Activated T-helper 2 cell treated with anti-CD3 and anti-CD28 coated beads, Interferon-gamma antibody, Interleukin-2, Interleukin-4, amounts not matched to agents 10 μg/mL and 5 μg/mL and 100 μg/mL, durations not matched to agents 14 hours and 24 hours and 36 hours (primary cell): ENCODE data around the gene NELFA. TPM values are rescaled to one million over a fixed set of nuclear protein-coding genes. Genes with fewer than 3 reads are reported as not detected.

Experiments
- DNase-seq: peaks from one replicate; pipeline ENCODE4 v3.0.0; 2021; ENCODE audit warnings: low spot score
- H3K27ac Mint-ChIP-seq: one replicate; pipeline ENCODE4 v1.8.0; 2021; ENCODE audit warnings: mixed read lengths
- H3K27me3 Mint-ChIP-seq: one replicate; pipeline ENCODE4 v1.8.0; 2021; ENCODE audit warnings: low read depth, mixed read lengths
- H3K36me3 Mint-ChIP-seq: one replicate; pipeline ENCODE4 v1.8.0; 2021; ENCODE audit warnings: low read depth, mixed read lengths
- H3K4me1 Mint-ChIP-seq: one replicate; pipeline ENCODE4 v1.8.0; 2021; ENCODE audit warnings: low read depth, mixed read lengths
- H3K4me3 Mint-ChIP-seq: one replicate; pipeline ENCODE4 v1.8.0; 2021; ENCODE audit warnings: low read depth, mild to moderate bottlenecking, moderate library complexity, mixed read lengths
- H3K9me3 Mint-ChIP-seq: one replicate; pipeline ENCODE4 v1.8.0; 2021; ENCODE audit warnings: mixed read lengths
- intact Hi-C: fragments of 100-400 bp; cut with micrococcal nuclease; formaldehyde crosslinking; loops from one replicate; pipeline ENCODE4 v1.15.1; 2023
- total RNA-seq: library from RNA; stranded (reverse); gene quantifications from 2 replicates; pipeline ENCODE4 v1.2.3, GENCODE V29; 2022

The NELFA gene
- total RNA-seq: 48.3 and 49.4 TPM in 2 replicates

DNA sequence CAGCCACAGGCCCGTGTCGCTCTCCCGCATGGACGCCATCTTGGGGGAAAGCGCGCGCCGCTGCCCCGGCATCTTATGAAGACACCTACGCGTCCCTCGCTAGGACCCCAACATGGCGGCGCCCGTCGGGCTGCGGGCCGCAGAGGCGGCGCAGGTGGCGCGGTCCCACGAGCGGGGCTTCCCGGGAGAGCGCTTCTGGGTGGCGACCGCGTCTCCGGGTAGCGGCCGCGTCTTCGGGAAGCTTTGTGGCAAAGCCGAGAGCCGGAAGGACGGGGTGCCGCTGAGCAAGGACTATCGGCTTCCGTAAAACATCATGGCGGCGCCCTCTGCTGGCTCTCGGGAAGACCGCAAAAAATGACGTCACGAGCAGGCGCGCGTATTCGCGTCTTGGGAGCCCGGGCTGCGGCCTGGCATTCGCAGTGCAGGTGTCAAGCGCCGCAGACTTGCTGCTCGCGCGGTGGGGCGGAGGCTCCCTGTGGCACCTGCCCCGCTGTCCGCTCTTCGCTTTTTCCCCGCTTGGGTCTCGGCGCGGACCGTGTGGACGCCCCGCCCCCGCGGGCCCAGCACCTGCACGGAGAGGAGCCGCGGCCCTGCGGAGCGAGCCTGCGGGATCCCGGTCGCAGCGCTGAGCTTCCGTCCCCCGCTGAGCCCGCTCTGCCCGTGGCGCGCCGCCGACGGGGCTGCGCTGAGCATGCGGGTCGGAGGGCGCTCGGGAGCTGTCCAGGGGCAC, at the start of gene NELFA:
Gene NELFA (minus strand): TSS at position 54 of the 730 bp plus-strand sequence. CDS start 15 bp downstream, at position 39.
- H3K27me3 Mint-ChIP-seq: peaks cover 6% of the 10 kb centered on the region
- peaks cover 32% of the 10 kb centered on the region for H3K36me3 Mint-ChIP-seq
- peak within 1 kb of the TSS; percentile 90 for H3K4me3 Mint-ChIP-seq
- peak; percentile 92 for DNase-seq
- H3K4me1 Mint-ChIP-seq: peaks cover 29% of the 10 kb centered on the region
- intact Hi-C loops: loop anchor here (1.0 to 10.0 kb wide), 3 partner anchors 32 to 456 kb away; partner anchors contain the start of genes CFAP99, RNF4 and ZFYVE28
- H3K9me3 Mint-ChIP-seq: no peaks in the 10 kb centered on the region
- H3K27ac Mint-ChIP-seq: peak within 1 kb of the TSS; percentile 86

DNA sequence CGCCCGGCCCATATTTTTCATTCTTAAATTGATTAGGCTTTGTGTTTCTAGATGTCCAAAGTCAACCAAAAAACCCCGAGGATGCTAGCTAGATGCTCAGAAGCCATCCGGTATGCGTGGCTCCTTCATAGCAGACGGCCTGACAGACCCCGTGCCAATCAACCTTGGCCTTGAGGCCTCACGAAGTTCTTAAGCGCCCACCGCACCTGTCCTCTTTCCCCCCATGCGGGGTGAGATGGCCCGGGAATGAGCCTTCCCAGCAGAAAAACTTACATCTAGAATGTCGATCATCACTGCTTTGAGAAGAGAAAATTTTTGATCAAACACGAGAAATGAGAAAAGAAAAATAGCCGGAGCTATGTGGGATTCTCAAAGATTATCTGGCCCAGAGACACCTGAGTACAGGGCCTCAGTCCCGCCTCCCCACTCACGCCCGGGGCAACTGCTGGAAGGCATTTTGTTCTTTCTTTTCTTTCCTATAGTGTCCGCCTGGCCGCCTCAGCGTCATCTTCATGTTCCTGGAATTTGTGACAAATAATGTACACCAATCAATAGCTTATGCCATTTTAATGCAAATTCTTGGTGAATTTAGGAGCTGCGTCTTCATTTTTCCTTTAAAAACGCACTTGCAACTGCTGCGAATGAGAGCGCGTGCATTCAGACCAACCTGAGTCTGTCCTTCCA, 48.8 kb upstream of the NELFA start:
- Mint-ChIP-seq H3K4me1 (no peaks in the 10 kb centered on the region), H3K9me3 (no peaks in the 10 kb centered on the region), H3K4me3 (peak overlapping the region; percentile 37), H3K27me3 (peaks cover 27% of the 10 kb centered on the region), H3K27ac (no peak overlapping the region), H3K36me3 (no peaks in the 10 kb centered on the region)
- DNase-seq: no peak
- intact Hi-C loops: no loop called here

DNA sequence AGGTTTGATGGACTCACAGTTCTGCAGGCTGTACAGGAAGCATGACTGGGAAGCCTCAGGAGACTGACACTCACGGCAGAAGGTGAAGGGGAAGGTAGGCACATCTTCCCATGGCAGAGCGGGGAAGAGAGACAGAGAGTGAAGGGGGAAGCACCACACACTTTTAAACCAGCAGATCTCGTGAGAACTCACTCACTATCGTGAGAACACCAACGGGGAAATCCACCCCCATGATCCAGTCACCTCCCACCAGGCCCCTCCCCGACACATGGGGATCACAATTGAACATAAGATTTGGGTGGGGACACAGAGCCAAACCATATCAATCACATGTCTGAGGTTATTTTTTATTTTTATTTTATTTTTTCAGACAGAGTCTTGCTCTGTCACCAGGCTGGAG, 45.4 kb upstream of the NELFA start:
- intact Hi-C loops: no loop called here
- no peak for DNase-seq
- no peaks in the 10 kb centered on the region for H3K36me3 Mint-ChIP-seq
- H3K9me3 Mint-ChIP-seq: no peaks in the 10 kb centered on the region
- no peak overlapping the region for H3K27ac Mint-ChIP-seq
- peaks cover 39% of the 10 kb centered on the region for H3K27me3 Mint-ChIP-seq
- no peak overlapping the region for H3K4me3 Mint-ChIP-seq
- no peaks in the 10 kb centered on the region for H3K4me1 Mint-ChIP-seq

DNA sequence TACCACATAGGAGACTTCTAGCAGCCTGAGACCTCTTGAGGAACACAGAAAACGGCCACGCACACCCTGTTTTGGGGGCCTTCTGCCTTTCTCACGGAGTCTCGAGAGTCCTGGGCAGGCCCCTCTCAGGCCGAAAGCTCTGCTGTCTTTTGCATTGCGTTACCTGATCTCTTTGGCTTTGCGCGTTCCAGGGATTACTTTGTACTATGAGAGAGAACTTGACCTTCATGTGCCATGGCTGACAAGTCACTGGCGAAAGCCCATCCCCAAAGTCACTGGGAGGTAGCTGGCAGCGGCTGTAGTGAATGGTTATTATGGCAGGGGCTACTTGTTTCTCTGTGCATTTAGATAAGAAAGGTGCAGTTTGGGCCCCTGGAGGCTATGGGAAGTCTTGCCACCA, 42.3 kb upstream of the NELFA start:
- H3K27ac Mint-ChIP-seq: no peak overlapping the region
- no peaks in the 10 kb centered on the region for H3K4me1 Mint-ChIP-seq
- no peak overlapping the region for H3K4me3 Mint-ChIP-seq
- no peaks in the 10 kb centered on the region for H3K9me3 Mint-ChIP-seq
- no peak for DNase-seq
- intact Hi-C loops: no loop called here
- H3K36me3 Mint-ChIP-seq: no peaks in the 10 kb centered on the region
- peaks cover 25% of the 10 kb centered on the region for H3K27me3 Mint-ChIP-seq

DNA sequence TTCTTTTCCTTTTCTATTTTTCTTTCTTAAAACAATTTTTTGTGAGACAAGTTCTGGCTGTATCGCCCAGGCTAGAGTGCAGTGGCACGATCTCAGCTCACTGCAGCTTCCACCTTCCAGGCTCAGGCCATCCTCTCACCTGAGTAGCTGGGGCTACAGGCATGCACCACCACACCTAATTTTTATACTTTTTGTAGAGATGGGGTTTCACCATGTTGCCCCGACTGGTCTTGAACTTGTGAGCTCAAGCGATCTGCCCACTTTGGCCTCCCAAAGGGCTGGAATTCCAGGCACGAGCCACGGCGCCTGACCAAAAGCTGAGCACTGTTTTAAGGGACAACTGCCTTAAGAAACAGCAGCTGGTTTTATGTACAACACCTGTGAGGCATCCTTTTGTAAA, 41.0 kb upstream of the NELFA start:
- Mint-ChIP-seq H3K9me3 (no peaks in the 10 kb centered on the region), H3K27me3 (peaks cover 26% of the 10 kb centered on the region), H3K36me3 (no peaks in the 10 kb centered on the region), H3K27ac (no peak overlapping the region), H3K4me1 (no peaks in the 10 kb centered on the region), H3K4me3 (no peak overlapping the region)
- intact Hi-C loops: no loop called here
- no peak for DNase-seq

DNA sequence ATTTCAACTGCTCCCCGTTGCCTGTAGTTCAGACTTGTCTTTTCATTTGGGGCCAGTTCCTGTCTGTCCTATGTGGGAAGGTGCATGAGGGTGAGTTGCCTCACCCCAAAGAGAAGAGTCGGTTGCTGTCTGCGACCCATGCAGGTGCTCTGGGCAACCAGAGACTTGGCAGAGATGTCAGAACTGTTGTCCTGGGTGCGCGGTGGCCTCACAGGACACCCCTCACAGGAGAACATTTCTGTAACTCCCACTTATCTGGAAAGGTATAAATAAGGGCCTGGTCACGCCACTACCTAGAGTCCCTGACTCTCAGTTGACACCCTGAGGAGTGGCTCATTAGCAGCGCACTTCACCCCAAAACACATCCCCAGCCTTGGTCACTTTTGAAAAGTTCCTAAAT, 40.6 kb upstream of the NELFA start:
- Mint-ChIP-seq H3K27me3 (peaks cover 26% of the 10 kb centered on the region), H3K27ac (no peak overlapping the region), H3K36me3 (no peaks in the 10 kb centered on the region), H3K4me3 (no peak overlapping the region), H3K9me3 (no peaks in the 10 kb centered on the region), H3K4me1 (no peaks in the 10 kb centered on the region)
- intact Hi-C loops: no loop called here
- no peak for DNase-seq

DNA sequence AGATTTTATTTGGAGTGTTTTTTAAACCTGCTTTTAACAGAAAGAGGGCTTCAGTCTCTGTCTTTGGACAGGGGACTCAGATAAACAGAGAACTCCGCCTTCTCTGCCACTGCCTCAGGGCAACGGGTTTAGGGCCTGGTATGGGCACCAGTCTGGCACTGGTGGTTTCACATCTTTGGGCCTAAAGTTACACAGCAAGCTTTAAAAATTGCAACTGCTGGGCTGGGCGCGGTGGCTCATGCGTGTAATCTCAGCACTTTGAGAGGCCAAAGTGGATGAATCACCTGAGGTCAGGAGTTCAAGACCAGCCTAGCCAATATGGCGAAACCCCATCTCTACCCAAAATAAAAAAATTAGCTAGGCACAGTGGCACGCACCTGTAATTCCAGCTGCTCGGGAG, 40.1 kb upstream of the NELFA start:
- no peak overlapping the region for H3K27ac Mint-ChIP-seq
- no peaks in the 10 kb centered on the region for H3K4me1 Mint-ChIP-seq
- no peak overlapping the region for H3K4me3 Mint-ChIP-seq
- intact Hi-C loops: no loop called here
- H3K36me3 Mint-ChIP-seq: no peaks in the 10 kb centered on the region
- H3K27me3 Mint-ChIP-seq: peaks cover 23% of the 10 kb centered on the region
- no peak for DNase-seq
- no peaks in the 10 kb centered on the region for H3K9me3 Mint-ChIP-seq

DNA sequence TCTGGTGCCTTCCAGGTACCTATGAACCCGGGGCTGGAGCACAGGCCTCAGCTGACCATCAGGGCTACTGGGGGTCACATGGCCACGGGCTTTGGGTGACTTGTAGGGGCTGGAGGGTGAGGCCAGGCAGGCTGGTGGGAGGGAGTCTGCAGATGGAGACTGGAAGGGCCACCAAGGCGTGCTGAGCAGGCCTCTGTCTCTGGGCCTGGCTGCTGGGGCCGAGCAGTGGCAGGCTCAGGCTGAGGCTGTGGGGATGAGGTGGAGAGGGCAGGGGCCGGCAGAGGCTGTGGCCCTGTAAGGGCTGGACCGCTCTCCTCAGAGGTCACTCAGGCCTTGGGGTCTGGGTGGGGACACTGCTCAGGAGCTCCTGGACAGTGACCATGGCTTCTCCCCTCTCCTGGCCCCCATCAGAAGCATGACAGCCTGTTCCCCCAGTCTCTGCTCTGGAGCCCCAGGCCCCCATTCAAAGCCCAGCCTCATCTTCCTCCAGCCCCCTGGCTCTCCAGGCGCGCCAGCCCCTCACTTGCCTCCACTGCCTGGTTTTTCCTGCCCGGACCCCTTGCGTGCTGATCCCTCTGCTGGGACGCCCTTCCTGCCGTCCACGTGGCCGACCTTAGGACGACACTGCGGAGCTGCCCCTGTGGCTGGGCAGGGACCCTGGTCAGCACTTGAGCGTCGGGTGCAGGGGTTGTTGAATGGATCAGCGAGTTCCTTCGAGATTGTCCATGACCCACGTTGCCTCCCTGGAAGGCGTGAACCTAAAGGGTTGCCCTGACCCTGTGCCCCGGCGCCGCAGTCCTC, 39.2 kb upstream of the NELFA start:
- peaks cover 23% of the 10 kb centered on the region for H3K27me3 Mint-ChIP-seq
- no peaks in the 10 kb centered on the region for H3K9me3 Mint-ChIP-seq
- no peak overlapping the region for H3K4me3 Mint-ChIP-seq
- H3K4me1 Mint-ChIP-seq: no peaks in the 10 kb centered on the region
- intact Hi-C loops: no loop called here
- no peak for DNase-seq
- H3K36me3 Mint-ChIP-seq: no peaks in the 10 kb centered on the region
- no peak overlapping the region for H3K27ac Mint-ChIP-seq

DNA sequence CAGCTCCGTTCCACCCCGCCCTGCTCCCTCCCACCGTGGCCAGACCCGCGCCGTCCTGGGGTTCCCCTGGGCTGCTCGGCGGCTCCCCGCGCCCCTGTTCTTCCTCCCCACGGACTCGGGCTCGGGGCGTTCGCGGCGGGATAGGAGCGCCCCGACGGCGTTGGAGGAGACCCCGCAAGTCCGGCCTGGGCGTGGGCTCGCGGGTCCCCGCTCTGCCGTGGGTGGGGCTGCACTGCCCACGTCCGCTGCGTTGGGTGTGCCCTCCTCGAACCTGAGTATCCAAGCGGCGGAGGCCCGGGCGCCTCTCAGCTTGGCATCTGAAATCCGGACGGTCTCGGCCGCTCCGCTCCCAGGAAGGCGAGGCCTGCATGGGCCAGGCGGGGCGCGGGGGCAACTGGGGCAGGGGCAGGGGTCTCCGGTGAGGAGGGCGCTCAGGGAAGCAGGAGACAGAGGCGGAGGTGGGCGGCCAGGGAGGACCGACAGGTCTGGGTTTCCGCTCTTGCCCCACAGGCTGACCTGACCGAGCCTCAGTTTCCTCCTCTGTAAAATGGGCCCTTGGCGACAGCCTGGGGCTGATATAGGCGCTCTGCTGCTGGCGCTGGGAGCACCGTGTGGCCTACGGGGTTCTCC, 38.4 kb upstream of the NELFA start:
- intact Hi-C loops: no loop called here
- Mint-ChIP-seq H3K4me1 (no peaks in the 10 kb centered on the region), H3K36me3 (no peaks in the 10 kb centered on the region), H3K27me3 (peaks cover 19% of the 10 kb centered on the region), H3K27ac (no peak overlapping the region), H3K9me3 (no peaks in the 10 kb centered on the region), H3K4me3 (no peak overlapping the region)
- no peak for DNase-seq

DNA sequence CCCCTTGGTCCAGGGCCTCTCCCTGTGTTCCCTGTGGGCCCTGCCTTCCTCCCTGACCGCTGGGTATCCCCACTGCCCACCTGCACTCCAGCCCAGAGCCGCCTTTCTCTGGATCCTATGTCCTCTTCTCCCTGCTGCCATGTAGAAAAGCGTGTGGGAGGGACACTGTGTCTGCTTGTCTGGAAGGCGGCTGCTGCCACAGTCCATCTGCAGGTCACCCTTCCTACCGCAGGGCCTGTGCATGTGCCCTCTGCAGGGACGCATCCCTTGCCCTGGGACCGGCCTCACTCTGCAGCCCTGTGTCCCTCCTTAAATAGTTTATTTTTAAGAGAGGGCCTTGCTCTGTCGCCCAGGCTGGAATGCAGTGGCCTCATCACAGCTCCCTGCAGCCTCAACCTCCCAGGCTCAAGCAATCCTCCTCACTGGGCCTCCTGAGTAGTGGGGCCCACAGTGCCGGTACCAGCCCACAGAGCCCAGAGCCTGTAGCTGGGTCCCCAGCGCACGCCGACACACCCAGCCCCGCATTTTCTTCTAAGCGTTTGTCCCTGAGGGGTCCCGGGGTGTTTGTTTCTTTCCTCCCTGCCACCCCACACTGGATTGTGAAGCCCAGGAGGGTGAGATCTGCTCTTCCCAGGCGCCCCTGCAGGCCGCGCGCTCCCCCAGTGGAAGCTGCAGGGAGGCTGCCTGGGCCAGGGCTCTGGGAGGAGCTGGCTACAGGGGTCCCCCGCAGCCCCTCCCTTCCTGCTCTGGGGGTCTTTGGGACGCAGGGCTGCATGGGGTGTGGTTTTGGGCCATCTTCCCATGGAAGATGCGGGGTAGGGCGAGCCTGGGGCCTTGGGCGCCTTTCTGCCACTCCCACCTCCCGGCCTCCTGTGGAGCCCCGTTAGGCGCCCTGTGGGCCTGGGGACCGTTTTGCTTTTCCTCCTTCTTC, 37.5 kb upstream of the NELFA start:
- H3K36me3 Mint-ChIP-seq: no peaks in the 10 kb centered on the region
- no peaks in the 10 kb centered on the region for H3K4me1 Mint-ChIP-seq
- H3K27ac Mint-ChIP-seq: no peak overlapping the region
- no peaks in the 10 kb centered on the region for H3K9me3 Mint-ChIP-seq
- H3K27me3 Mint-ChIP-seq: peaks cover 15% of the 10 kb centered on the region
- intact Hi-C loops: no loop called here
- DNase-seq: no peak
- no peak overlapping the region for H3K4me3 Mint-ChIP-seq

DNA sequence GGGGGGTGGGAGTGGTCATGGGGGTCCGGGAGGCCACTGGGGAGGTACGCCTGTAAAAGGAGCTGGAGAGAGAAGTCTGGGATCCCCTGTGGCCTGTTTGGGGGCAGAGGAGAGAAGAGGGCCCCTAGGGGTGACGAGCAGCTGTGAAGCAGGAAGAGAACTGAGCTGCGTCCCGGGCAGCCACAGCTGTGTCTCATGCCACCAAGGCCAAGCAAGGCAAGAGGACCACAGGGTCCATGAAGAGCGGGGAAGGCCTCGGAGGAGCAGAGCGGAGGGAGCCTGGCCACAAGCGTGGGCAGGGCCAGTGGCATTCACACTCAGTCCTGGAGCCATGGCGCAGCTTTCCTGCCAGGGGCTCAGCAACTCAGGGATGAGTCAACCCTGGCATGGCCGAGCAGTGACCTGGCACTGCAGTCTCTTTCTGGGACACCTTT, 36.8 kb upstream of the NELFA start:
- peaks cover 11% of the 10 kb centered on the region for H3K27me3 Mint-ChIP-seq
- H3K4me1 Mint-ChIP-seq: no peaks in the 10 kb centered on the region
- intact Hi-C loops: no loop called here
- H3K4me3 Mint-ChIP-seq: no peak overlapping the region
- H3K9me3 Mint-ChIP-seq: no peaks in the 10 kb centered on the region
- H3K36me3 Mint-ChIP-seq: no peaks in the 10 kb centered on the region
- no peak for DNase-seq
- H3K27ac Mint-ChIP-seq: no peak overlapping the region
